ENCODE results near the gene ART5. TPM values are rescaled to one million over a fixed set of nuclear protein-coding genes. Genes with fewer than 3 reads are reported as not detected.
A peak's percentile ranks its signal among the peaks of the same experiment; 100 is the strongest.
"Not testable (repeated sequence)": the region's sequence is repeated elsewhere in the genome, so short reads cannot be mapped to it uniquely, and the experiment has no call there.

ART5 gene
- total RNA-seq, 1 experiment from 2014 or later = 1.1 TPM

DNA sequence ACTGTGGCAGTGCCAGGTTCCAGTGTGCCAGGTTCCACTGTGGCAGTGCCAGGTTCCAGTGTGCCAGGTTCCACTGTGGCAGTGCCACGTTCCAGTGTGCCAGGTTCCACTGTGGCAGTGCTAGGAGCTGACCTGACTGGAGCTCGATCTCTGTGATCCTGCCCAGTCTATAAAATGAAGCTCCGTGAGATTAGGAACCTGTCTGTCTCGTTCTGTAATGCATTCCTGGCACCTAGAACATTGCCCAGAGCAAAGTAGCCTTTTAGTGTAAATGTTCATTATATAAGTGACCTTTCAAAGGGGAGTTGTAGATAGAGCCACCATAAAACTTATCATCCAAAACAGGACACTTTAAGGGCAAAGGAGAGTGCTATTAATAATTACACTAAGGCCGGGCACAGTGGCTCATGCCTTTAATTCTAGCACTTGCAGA lies 36.0 kb downstream of the ART5 start:
- H3K4me1 Mint-ChIP-seq (ENCODE audit: low read depth, unreplicated experiment) = peaks cover 13% of the 10 kb centered on the region
- Histone ChIP-seq H3K4me3 (ENCODE audit: low read depth, low read length) (no peak overlapping the region), H3K36me3 (ENCODE audit: control insufficient read depth, insufficient read depth, low read length) (no peaks in the 10 kb centered on the region), H3K4me1 (peaks cover 11% of the 10 kb centered on the region), H3K27me3 (replicated peaks; ENCODE audit: control insufficient read depth, insufficient read depth, low read length) (no peaks in the 10 kb centered on the region), H3K9me3 (no peaks in the 10 kb centered on the region)
- BruUV-seq (replicated peaks) = no TSS peak
- TF ChIP-seq, protein P1, sequence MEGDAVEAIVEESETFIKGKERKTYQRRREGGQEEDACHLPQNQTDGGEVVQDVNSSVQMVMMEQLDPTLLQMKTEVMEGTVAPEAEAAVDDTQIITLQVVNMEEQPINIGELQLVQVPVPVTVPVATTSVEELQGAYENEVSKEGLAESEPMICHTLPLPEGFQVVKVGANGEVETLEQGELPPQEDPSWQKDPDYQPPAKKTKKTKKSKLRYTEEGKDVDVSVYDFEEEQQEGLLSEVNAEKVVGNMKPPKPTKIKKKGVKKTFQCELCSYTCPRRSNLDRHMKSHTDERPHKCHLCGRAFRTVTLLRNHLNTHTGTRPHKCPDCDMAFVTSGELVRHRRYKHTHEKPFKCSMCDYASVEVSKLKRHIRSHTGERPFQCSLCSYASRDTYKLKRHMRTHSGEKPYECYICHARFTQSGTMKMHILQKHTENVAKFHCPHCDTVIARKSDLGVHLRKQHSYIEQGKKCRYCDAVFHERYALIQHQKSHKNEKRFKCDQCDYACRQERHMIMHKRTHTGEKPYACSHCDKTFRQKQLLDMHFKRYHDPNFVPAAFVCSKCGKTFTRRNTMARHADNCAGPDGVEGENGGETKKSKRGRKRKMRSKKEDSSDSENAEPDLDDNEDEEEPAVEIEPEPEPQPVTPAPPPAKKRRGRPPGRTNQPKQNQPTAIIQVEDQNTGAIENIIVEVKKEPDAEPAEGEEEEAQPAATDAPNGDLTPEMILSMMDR (IDR thresholded peaks at IDR 0.05; ENCODE audit: insufficient read depth in 1 of 2, low read depth in 1 of 2, low read length in 1 of 2, severe bottlenecking in 1 of 2, unreplicated experiment in 1 of 2) = no peak
- peak overlapping the region; percentile 54 for H3K27ac Mint-ChIP-seq (ENCODE audit: unreplicated experiment)
- POLR2A ChIA-PET = no interaction called here
- H3K4me3 Mint-ChIP-seq (ENCODE audit: unreplicated experiment) = peak overlapping the region; percentile 32
- peak; percentile 54 to 68 for DNase-seq
- H3K36me3 Mint-ChIP-seq (ENCODE audit: insufficient read depth, unreplicated experiment) = peaks cover 5% of the 10 kb centered on the region
- no peaks in the 10 kb centered on the region for H3K9me3 Mint-ChIP-seq (ENCODE audit: unreplicated experiment)
- intact Hi-C loops (cut with micrococcal nuclease; ENCODE audit: unreplicated experiment) = no loop called here
- CTCF ChIA-PET = interaction anchor here (1.0 kb wide), 1 partner anchor 129 kb away, joined by 6 read pairs; no protein-coding TSS in a partner anchor
- no peaks in the 10 kb centered on the region for H3K27me3 Mint-ChIP-seq (ENCODE audit: insufficient read depth, unreplicated experiment)

DNA sequence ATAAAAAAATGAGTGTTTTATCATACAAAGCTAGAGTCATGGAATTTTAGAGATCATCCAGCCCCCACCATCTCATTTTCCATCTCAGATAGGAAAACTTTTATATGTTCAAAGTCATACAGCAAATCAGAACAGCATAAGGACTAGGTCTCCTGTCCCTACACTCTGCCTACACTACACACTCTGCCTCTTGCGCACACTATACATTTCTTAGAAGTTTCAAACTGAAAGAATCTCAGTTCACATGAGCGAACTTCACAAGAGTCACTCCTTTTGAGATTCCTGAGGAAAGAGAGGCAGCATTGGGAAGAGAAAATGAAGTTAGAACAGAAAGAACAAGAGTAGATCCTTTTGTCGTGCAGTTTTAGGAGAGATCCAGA lies 36.5 kb downstream of the ART5 start:
- H3K4me3 ChIP-seq (ENCODE audit: low read depth, low read length) = no peak overlapping the region
- Mint-ChIP-seq H3K36me3 (ENCODE audit: insufficient read depth, unreplicated experiment) (peaks cover 5% of the 10 kb centered on the region), H3K27ac (ENCODE audit: unreplicated experiment) (peak overlapping the region; percentile 54), H3K4me1 (ENCODE audit: low read depth, unreplicated experiment) (peaks cover 13% of the 10 kb centered on the region), H3K27me3 (ENCODE audit: insufficient read depth, unreplicated experiment) (peaks cover under 1% of the 10 kb centered on the region), H3K9me3 (ENCODE audit: unreplicated experiment) (no peaks in the 10 kb centered on the region), H3K4me3 (ENCODE audit: unreplicated experiment) (peak overlapping the region; percentile 32)
- peaks cover 11% of the 10 kb centered on the region for H3K4me1 ChIP-seq
- ChIA-PET CTCF (interaction anchor here (1.0 kb wide), 1 partner anchor 128 kb away, joined by 6 read pairs; no protein-coding TSS in a partner anchor), POLR2A (no interaction called here)
- DNase-seq = no peak
- H3K9me3 ChIP-seq = no peaks in the 10 kb centered on the region
- no peaks in the 10 kb centered on the region for H3K27me3 ChIP-seq (replicated peaks; ENCODE audit: control insufficient read depth, insufficient read depth, low read length)
- no TSS peak for BruUV-seq (replicated peaks)
- TF ChIP-seq, protein P1 (IDR thresholded peaks at IDR 0.05; ENCODE audit: insufficient read depth in 1 of 2, low read depth in 1 of 2, low read length in 1 of 2, severe bottlenecking in 1 of 2, unreplicated experiment in 1 of 2) = no peak
- intact Hi-C loops (cut with micrococcal nuclease; ENCODE audit: unreplicated experiment) = no loop called here
- no peaks in the 10 kb centered on the region for H3K36me3 ChIP-seq (ENCODE audit: control insufficient read depth, insufficient read depth, low read length)

DNA sequence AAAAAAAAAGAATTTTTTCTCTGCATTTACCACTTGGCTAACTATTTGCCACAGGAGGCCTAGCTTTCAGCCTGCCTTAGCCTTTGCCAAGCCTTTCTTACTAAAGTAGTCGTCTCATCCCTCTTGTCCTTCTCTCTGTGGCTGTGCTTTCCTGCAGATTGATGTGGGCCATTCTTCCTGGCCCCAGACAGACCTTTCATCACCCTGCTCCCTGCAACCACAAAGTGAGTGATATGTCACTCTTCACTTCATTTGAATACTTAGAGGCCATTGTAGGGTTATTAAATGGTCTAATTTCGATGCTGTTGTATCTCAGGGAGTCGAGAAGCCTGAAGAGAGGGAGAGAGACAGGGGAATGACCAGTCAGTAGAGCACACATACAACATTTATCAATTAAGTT lies 37.6 kb downstream of the ART5 start:
- CTCF ChIA-PET = no interaction called here
- Histone ChIP-seq H3K9me3 (no peaks in the 10 kb centered on the region), H3K36me3 (ENCODE audit: control insufficient read depth, insufficient read depth, low read length) (no peaks in the 10 kb centered on the region), H3K27me3 (replicated peaks; ENCODE audit: control insufficient read depth, insufficient read depth, low read length) (no peaks in the 10 kb centered on the region), H3K4me3 (ENCODE audit: low read depth, low read length) (no peak overlapping the region), H3K4me1 (peaks cover 11% of the 10 kb centered on the region)
- peaks cover 6% of the 10 kb centered on the region for H3K27me3 Mint-ChIP-seq (ENCODE audit: insufficient read depth, unreplicated experiment)
- peaks cover 13% of the 10 kb centered on the region for H3K4me1 Mint-ChIP-seq (ENCODE audit: low read depth, unreplicated experiment)
- TF ChIP-seq, protein P1 (IDR thresholded peaks at IDR 0.05; ENCODE audit: insufficient read depth in 1 of 2, low read depth in 1 of 2, low read length in 1 of 2, severe bottlenecking in 1 of 2, unreplicated experiment in 1 of 2) = no peak
- H3K27ac Mint-ChIP-seq (ENCODE audit: unreplicated experiment) = no peak overlapping the region
- no peak overlapping the region for H3K4me3 Mint-ChIP-seq (ENCODE audit: unreplicated experiment)
- no TSS peak for BruUV-seq (replicated peaks)
- DNase-seq = no peak
- H3K9me3 Mint-ChIP-seq (ENCODE audit: unreplicated experiment) = no peaks in the 10 kb centered on the region
- H3K36me3 Mint-ChIP-seq (ENCODE audit: insufficient read depth, unreplicated experiment) = peaks cover 5% of the 10 kb centered on the region
- POLR2A ChIA-PET = no interaction called here
- intact Hi-C loops (cut with micrococcal nuclease; ENCODE audit: unreplicated experiment) = no loop called here

DNA sequence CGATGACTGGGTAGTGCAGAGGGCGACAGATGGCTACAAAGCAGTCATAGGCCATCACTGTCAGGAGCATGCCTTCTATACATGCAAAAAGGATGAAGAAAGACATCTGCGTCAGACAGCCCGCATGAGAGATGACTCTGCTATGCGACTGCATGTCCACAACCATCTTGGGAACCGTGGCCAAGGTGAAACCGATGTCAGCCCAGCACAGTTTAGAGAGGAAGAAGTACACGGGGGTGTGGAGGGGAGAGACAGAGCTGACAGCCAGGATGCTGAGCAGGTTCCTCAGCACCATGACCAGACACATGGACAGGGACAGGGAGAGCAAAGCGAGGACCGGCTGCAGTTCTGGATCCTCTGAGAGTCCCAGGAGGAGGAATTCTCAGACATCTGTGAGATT lies 41.6 kb downstream of the ART5 start:
- H3K4me3 Mint-ChIP-seq (ENCODE audit: unreplicated experiment); H3K27me3 Mint-ChIP-seq (ENCODE audit: insufficient read depth, unreplicated experiment); H3K4me3 ChIP-seq (ENCODE audit: low read depth, low read length); intact Hi-C loops (cut with micrococcal nuclease; ENCODE audit: unreplicated experiment); H3K27me3 ChIP-seq (replicated peaks; ENCODE audit: control insufficient read depth, insufficient read depth, low read length); H3K36me3 ChIP-seq (ENCODE audit: control insufficient read depth, insufficient read depth, low read length); CTCF ChIA-PET; H3K9me3 Mint-ChIP-seq (ENCODE audit: unreplicated experiment); H3K4me1 ChIP-seq; H3K4me1 Mint-ChIP-seq (ENCODE audit: low read depth, unreplicated experiment); BruUV-seq (replicated peaks); H3K9me3 ChIP-seq; H3K36me3 Mint-ChIP-seq (ENCODE audit: insufficient read depth, unreplicated experiment); POLR2A ChIA-PET; DNase-seq; H3K27ac Mint-ChIP-seq (ENCODE audit: unreplicated experiment): not testable (repeated sequence)

DNA sequence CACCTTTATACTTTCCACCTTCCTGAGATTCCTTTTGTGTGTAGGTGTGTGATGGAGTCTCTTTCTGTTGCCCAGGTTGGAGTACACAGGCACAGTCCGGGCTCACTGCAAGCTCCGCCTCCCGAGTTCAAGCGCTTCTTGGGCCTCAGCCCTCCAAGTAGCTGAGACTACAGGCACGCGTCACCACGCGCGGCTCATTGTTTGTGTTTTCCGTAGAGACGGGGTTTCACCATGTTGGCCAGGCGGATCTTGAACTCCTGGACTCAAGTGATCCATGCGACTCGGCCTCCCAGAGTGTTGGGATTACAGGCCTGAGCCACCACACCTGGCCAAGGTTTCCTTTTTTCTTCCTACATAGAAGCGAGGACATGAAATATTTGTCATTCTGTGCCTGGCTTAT lies 44.0 kb downstream of the ART5 start:
- H3K4me3 Mint-ChIP-seq (ENCODE audit: unreplicated experiment); H3K27me3 Mint-ChIP-seq (ENCODE audit: insufficient read depth, unreplicated experiment); H3K36me3 Mint-ChIP-seq (ENCODE audit: insufficient read depth, unreplicated experiment); H3K4me1 ChIP-seq; POLR2A ChIA-PET; intact Hi-C loops (cut with micrococcal nuclease; ENCODE audit: unreplicated experiment); DNase-seq; H3K4me3 ChIP-seq (ENCODE audit: low read depth, low read length); CTCF ChIA-PET; H3K27me3 ChIP-seq (replicated peaks; ENCODE audit: control insufficient read depth, insufficient read depth, low read length); H3K9me3 ChIP-seq; BruUV-seq (replicated peaks); H3K27ac Mint-ChIP-seq (ENCODE audit: unreplicated experiment); H3K36me3 ChIP-seq (ENCODE audit: control insufficient read depth, insufficient read depth, low read length); H3K9me3 Mint-ChIP-seq (ENCODE audit: unreplicated experiment); H3K4me1 Mint-ChIP-seq (ENCODE audit: low read depth, unreplicated experiment): not testable (repeated sequence)
